GM12874 (cell line): ENCODE measurements around the gene SMIM12.

ENCODE experiments used
- TF ChIP-seq, protein P1 (sequence below): IDR thresholded peaks from 2 replicates; pipeline ENCODE4 v1.5.1; 2011; ENCODE audit warnings: low read depth, mild to moderate bottlenecking, control low read depth, low read length, moderate library complexity; ENCODE audit not compliant: insufficient read depth

SMIM12 gene

DNA sequence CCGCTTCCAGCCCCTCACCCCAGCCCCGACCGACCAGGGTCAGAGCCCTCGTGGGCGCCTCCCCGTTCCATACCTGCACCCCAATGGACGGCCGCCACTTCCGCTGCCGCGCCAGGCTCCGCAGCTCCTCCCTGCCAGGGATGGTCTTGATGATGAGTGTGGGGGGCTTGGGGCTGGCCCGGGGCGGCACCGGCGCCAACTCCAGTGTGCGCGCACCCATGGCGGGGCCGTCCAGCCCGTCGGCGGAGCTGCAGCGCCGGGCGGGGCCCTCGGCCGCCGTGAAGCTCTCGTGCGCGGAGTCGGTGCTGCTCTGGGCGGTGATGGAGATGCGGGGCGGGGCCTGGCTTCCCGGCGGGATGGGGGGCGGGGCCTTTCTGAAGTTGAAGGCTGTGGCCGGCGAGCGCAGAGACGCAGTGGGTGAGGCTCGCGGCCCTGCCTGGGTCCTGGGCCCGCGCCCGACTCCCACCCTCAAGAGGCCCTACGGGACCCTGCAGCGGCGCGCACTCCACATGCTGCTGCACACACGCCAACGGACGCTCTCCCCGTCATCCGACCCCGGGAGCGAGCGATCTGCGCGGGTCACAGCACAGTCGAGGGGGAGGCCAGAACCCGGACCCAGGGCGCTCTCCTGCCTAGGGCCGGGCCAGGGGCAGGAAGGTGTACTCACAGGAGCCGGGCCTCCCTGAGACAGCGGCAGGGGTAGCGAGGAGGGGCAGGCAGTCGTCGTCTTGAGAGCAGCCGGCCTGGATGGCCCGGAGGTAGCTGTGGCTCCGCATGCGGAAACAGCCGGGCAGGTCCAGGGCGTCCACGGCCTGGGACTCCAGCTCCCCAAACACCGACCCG, 26.1 kb upstream of the SMIM12 start:
- TF ChIP-seq, protein P1, sequence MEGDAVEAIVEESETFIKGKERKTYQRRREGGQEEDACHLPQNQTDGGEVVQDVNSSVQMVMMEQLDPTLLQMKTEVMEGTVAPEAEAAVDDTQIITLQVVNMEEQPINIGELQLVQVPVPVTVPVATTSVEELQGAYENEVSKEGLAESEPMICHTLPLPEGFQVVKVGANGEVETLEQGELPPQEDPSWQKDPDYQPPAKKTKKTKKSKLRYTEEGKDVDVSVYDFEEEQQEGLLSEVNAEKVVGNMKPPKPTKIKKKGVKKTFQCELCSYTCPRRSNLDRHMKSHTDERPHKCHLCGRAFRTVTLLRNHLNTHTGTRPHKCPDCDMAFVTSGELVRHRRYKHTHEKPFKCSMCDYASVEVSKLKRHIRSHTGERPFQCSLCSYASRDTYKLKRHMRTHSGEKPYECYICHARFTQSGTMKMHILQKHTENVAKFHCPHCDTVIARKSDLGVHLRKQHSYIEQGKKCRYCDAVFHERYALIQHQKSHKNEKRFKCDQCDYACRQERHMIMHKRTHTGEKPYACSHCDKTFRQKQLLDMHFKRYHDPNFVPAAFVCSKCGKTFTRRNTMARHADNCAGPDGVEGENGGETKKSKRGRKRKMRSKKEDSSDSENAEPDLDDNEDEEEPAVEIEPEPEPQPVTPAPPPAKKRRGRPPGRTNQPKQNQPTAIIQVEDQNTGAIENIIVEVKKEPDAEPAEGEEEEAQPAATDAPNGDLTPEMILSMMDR = no peak

DNA sequence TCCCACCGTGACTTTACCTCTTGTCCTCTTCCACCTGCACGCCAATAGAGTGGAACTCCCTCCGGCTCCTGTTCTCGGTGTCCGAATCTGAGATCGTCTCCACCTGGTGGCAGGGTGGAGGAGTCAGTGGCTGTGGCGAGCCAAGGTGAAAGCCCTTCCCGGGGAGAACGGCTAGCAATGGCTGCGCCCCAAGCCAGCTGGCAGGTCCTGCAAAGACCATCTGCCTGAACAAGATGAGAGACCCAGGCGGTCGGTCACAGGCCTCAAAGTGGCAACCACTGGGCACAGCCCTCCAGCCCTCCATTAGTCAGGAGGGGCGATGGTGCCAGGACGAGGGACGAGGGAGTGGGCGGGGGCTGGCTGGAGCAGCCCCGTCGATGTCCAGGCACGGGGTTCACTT, 25.4 kb upstream of the SMIM12 start:
- TF ChIP-seq, protein P1 = no peak

DNA sequence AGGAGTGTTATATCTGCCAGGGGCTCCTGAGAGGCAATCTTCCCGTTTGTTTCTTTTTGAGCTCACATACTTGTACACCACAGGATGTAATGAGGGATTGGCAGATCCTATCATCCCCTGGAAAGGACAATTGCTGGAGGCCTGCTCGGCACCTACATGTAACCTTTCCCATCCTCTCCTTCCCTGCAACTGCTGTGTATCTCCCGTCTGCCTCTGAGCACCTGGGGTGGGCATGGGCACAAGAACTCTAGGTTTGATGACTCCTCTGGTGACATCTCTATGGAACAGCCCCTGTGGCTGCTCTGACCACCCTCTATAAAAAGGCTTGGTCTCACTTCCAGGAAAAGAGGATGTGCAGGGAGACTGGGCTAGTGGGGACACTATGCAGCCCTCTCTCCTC, 25.0 kb upstream of the SMIM12 start:
- TF ChIP-seq, protein P1 = no peak

DNA sequence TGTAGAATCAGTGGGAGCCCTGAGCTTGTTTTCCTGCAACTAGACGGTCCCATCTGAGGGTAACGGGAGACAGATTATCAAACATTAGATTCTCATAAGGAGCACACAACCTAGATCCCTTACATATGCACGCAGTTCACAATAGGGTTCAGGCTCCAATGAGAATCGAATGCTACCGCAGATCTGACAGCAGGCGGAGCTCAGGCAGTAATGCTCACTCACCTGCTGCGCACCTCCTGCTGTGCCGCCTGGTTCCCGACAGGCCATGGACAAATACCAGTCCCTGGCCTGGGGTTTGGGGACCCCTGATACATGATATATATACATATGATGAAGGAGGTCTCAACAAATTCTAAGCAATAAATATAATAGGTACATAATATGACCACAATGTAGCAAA, 19.7 kb upstream of the SMIM12 start:
- TF ChIP-seq, protein P1 = no peak

DNA sequence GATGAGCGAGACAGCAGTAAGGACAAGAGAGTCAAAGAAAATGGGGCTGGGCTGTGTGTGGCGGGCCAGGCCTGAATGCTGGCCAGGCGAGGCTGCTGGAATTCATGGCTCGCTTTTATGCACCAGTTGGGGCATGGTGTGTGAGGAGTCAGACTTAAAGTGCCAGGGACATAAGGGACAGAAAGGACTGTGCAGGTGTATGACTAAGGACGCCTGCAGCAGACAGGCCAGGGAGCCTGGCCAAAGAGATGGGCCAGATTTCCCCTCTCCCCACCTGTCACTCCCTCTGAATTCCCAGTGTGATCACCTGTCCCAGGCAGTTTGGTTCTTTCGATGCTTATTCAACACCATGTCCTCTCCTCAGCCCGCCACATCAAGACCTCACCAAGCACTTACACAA, 16.9 kb upstream of the SMIM12 start:
- TF ChIP-seq, protein P1 = no peak

DNA sequence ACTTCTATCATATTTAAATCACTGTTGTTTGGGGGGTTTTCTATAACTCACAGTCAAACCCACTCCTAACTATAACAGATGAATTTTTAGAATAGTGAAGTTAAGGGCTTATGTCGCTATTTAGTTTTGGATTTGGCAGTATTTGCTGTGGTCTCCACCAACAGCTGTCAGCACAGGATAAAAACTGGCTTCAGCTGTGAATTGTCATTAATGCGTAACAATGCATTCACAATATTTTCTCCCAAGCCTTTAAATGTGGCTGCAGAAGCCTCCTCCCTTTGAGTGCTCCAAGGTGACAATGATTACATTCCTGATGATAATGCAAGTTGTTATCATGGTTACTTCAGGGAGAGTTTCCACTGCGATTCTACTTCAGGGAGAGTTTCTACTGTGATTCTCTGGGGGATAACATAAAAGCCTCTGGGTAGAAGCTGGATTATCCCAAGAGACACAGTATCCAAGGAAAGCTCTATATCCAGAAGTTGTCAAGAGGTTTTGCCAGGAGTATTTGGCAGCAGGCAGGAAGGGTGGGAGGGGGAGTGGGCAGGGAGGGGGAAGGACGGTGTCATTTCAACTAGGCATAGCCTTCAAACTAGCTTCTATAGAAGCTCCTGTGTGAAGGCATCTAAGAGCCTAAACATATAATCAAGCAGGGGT, 14.9 kb upstream of the SMIM12 start:
- TF ChIP-seq, protein P1 = no peak

DNA sequence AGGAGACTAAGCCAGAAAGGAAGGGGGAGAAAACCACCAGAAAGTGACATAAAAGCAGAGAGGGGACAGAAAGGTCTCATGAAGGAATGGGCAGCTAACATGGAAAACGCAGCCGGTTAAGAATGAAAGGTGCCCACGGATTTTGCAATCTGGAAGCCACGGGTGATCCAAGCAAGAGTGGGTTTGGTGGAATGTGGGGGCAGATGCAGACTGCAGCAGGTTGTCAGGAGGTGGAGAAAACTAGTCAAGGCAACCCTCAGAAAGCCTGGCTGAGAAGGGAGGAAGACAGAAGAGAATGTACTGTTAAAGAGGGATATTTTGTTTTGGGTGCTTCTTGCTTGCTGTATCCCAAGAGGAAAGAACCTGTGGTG, 12.6 kb upstream of the SMIM12 start:
- TF ChIP-seq, protein P1 = no peak
